GM18519 (cell line): Measurements from ENCODE around the gene FAM234A.
"Not testable (repeated sequence)": the region's sequence is repeated elsewhere in the genome, so short reads cannot be mapped to it uniquely, and the experiment has no call there.

Experiments
- ATAC-seq: cut with Tn5 transposase; IDR thresholded peaks from one replicate; pipeline ENCODE4 v1.9.1; 2021; ENCODE audit warnings: mild to moderate bottlenecking, moderate library complexity; ENCODE audit not compliant: unreplicated experiment, low FRiP score

FAM234A gene

DNA sequence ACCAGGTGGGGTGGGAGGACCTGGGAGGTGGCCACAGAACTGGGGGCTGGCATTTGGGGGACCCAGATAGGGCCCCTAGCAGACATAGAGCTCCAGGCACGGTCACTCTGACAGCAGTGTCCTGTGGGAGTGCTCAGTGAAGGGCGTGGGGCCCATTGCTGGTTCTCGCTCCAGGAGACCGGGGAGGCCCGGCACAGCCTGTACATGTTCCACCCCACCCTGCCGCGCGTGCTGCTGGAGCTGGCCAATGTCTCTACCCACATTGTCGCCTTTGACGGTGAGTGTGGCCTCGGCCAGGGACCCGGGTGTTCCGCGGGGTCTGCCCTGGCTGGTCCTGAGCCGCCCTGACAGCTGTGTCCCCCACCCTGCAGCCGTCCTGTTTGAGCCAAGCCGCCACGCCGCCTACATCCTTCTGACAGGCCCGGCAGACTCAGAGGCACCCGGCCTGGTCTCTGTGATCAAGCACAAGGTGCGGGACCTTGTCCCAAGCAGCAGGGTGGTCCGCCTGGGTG is 29.9 kb downstream of the FAM234A start:
- no peak for ATAC-seq

DNA sequence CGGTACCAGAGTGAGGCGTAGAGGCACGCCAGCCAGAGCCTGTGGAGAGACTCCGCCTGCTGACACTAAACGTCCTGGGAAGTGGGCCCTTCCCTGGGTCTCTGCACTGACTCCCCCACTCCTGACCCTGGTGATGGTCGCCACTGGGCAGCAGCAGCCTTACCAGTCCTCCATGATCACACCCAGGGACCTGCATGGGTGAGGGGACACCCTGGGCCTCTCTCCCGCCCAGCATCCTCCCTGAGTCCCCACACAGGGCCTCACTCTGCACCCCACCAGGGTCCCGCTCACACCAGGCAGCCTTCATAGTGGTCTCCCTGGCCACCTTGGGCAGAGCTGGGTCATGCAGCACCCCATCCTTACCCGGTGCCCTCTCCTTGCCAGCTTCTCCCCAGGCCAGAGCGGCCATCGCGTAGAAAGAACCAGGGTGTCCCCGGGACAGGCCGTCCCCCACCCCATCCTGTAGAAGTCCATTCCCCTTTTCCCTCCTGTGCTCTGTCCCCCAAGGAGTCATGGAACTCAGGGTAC is 30.4 kb downstream of the FAM234A start:
- ATAC-seq = no peak

DNA sequence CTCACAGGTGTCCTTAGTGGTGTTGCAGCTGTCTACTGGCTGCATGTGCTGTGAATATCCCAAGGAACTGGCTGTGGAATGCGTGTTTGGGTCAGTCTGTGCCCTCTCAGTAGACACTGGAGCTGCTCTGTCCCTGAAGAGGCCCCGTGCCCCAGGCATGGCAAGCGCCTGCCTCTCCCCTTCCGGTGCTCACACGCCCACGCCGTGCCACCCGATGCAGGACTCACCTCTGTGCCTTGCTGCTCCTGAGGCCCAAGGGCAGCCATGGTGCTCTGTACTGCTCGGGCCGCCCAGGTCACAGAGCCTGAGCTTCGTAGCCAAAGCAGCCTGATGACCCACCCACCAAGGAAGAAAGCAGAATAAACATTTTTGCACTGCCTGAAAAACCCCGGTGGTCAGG is 31.1 kb downstream of the FAM234A start:
- ATAC-seq = no peak

DNA sequence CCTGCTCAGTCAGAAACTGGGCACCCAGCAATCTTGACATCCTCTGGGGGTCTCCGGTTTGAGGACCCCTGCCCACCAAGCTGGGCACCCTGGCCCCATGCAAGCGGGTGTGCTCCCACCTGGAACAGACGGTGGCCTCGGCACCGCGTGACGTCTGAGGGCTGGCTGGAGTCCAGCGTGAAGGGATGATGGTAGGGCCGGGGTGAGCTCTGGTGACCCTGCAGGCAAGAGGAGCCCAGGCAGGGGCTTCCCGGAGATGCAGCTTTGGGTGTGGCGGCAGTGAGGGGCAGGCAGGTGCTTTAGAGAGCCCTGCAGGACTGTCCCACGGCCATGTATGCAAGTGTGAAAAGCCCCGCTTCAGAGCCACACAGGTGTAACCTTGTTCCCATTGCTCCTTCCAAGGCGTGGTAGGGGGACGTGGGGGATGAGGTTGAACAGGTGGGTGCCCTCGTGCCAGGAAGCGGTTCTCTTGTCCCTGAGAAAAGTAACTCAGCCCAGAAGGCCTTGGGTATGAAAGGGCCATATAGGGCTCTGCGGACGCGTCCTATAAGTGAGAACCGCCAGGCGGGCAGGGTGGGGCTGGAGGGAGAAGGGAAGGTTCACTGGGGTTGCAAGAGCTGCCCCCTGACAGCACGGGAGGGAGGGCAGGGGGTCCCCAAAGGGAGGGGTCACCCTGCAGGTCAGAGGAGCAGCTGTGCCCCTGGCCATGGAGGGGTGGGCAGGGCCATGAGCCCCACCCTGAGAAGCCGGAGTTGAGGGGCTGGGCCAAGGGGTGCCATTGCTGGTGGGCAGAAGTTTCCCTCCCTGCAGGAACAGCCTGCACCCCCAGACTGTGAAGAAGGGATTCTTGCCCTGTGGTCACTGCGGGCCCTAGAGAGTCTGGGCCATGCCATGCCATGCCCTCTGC is 31.9 kb downstream of the FAM234A start:
- no peak for ATAC-seq

DNA sequence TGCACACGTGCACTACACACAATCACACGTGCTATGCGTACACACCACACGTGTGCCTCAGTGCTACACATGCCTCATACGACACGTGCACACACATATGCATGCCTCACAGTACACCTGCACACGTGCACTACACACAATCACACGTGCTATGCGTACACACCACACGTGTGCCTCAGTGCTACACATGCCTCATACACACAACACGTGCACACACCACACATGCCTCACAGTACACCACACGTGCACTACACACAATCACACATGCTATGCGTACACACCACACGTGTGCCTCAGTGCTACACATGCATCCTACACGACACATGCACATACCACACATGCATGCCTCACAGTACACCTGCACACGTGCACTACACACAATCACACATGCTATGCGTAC is 32.9 kb downstream of the FAM234A start:
- not testable (repeated sequence) for ATAC-seq

DNA sequence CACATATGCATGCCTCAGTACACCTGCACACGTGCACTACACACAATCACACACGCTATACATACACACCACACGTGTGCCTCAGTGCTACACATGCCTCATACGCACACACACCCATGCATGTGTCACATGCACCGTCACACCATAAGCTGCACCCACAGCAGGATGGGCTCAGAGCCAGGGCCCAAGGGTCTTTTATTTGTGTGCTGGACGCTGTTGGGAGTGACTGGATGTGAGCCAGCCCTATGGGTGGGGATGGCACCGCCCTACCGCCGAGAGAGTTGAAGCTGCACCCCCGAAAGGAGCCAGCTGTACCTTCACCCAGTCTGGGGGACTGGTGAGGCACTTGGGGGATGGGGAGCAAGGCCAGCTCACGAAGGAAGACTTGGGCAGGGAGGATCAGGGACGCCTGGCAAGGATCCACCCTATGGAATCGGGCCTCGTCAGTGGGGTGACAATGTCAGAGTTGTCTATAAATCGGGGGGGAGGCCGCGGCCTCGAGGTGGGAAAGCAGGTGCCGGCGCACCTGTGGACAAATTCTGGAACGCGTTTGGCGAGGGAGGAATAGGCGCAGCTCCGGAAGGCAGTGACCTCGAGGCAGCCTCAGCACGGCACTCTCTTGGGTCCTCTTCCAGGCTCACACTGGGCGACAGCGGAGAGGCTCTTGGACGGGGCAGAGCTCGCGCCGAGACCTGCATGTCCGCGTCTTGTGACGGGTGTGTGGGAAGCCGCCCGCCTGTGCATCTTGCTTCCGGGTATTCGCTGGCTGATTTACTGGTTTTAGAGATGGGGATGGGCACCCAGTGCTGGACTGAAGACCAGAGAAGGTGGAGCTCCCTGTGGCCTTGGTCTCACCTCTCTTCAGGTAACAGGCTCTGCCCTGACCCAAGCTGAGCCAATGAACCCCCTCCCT is 33.8 kb downstream of the FAM234A start:
- ATAC-seq = no peak

DNA sequence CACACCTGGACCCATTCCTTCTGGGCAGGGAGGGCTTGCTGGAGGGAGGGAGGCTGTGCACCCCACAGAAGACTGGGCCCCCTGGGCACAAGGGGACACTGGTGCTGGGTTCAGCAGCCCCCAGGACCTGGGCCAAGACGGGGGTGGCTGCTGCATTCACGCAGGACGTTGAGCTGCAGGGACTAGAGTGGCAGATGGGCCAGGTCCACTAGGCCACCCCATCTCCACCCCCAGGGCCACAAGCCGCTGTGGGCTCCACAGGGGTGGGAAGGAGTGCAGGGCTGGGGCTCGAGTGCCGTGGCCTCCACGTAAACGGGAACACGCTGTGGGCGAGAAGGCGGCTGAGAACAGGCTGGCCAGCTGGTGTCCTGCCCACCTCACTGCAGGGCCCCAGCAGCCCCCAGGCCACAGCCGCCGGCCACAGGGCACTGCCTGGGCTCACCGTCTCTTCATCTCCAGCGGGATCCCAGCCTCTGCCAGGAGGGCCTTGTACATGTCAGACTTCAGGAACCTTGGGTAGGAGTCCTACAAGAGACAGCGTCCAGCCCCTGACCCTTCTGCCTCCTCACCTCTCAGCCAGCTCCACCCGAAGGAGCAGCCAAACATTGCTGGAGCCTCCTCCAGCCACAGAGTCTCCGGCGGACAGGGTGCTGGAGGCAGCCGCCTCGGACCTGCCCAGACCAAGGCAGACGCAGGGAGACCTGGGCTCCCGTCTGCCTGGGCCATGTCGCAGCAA is 34.6 kb downstream of the FAM234A start:
- no peak for ATAC-seq

DNA sequence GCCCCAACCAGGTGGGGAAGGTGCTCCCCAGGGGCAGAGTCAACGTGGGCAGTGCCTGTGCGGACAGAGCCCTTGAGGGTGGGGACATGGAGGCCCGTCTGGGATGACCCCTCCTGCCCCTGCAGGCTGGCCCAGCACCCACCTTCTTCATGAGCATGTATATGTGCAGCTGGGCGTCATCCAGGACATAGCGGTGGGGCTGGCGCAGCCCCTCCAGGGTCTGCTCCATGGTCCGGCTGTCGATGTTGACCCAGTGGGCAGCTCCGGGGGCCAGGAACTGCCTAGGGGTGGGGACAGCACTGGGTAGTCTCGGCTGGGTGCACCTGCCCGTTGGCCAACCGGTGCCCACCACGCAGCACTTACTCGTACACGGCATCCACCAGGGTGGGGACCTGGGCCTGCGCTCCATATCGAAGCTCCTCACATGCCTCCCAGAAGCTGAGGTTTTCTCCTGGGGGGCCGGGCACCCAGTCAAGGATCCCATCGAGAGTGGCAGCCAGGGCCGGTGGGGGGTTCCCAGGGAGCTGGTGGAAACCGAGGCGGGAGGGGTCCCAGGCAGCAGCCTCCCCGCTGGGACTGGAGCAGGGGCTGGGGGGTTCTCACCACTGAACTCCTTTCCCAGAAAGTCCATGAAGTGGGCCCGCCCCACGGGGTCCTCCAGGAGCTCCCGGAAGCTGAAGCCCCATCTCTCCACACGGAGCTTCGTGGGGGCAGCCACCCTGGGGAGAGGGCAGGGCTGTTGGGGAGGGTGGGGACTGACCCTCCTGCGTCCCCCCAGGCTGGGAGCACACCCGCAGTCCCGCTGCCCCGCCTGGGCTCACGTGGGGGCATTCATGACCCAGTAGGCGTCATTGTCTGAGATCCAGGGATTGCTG is 36.0 kb downstream of the FAM234A start:
- no peak for ATAC-seq

DNA sequence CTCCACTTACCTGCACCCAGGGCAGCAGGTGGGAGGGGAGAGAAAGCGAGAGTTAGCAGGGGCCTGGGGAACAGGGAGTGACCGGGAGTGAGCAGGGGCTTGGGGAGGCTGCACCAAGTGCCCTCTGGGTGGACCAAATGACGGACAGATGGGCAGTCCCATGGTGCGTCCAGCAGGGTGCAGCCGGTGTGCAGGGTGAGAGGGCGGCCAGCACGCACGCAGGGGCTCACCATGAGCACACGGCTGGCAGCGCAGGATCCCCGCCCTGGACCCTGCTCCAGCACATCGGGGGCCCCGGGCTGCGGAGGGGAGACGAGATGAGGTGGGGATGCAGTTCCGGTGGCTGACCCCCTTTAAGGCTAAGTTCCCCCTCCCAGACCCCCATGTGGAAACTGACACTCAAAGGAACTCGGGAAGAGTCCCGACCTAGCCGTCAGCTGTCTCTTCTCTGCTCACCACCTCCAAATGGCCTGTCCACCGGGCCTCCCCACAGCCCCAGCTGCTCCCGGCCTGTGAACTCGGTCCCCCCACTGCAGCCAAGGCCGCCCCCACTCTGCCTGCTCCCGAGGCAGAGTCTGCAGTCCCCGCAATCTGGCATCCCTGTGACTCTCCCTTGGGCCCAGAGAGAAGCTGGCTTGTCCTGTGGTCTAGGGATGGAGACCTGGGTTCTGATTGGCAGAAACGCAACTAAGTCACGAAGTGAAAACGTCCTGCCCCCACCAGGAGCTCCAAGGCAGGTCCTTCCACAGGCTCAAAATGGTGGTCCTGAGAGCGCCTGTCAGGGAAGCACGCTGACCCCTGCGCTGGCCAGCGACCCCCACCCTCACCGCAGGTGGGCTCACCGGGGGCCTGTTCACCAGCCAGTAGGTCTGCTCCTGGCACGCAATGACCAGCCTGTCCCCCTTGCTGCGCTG is 38.3 kb downstream of the FAM234A start:
- ATAC-seq = no peak

DNA sequence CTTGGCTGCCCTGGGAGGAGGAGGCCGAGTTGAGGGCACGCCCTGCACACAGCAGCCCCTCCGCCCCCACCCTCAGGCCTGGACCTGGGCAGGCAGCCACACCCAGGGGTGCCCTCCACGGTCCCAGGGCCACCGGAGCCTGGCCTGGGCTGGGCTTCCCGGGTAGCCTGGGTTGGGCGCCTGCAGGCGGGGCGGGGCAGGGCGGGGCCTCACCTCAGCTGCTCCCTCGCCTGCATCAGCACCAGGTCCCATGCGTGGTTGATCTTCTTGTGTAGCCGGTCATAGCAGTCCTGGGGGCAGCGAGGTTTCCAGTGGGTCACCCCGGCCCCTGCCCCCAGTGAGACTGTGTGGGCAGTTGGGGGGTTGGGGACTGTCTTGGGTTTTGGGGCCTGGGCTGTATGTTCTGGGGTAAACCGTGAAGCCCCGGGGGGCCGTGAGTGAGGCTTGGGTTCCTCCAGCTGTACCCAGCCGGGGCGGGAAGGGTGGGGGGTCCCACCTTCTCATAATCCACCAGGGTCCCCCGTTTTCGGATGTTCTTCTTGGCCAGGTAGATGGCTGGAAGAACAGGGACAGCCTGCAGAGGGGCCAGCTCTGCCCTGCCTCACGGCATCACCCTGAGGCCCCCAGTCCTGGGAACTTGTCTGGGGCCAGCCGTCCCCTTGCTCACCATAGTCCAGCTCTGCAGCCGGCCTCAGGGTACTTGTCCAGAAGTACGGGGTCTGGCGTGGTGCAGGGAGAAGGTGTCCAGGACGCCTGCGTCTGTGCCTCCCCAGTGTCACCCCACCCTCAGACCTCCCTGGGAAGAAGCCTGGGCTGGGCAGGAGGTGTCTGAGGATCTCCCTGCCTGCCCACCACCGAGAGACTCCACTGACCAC is 39.2 kb downstream of the FAM234A start:
- ATAC-seq = no peak

DNA sequence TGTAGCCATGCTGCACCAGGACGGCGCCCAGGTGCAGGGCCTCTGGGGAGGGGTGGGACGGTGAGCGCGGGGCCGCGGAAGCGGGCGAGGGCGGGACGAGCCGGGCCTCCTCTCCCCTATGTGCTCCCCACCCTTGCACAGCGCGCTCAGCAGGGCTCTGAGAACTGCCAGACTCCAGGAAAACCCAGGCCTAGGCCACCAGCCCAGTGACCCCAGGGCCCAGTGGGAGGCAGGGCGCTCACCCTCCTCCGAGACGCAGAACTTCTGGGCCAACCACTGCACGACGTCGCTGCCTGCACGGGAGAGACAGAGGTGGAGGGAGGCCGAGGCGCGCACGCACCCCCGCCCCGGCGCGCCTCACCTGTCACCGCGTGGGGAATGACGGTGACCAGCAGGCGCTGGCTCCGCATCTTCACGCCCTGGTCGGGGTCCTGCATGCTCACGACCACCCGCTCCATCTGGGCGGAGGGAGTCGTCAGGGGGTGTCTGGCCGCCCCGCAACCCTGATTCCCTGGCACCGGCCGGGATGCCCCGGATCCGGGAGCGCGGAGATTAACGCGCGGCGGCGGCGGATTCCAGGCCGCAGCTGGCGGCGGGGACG is 40.5 kb downstream of the FAM234A start:
- ATAC-seq = no peak

DNA sequence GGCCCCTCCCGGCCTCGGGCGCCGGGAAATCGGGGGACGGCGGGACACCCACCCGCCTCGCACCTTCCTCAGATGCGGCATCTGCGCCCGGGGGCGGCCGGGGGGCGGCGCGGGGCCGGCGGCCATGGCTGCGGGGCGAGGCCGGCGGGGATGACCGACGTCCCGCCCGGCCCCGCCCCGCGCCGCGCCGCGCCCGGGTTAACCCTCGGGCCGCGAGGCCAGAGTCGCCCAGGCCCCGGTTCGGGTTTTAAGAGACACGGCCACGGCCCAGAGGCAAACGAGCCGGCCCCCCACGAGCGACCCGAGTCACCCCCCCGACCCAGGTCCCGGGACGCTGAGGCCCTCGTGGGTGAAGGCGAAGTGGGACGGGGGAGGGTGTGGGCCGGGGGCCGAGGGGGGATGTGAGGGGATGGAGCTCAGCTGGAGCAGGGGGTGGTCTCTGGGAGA is 41.2 kb downstream of the FAM234A start, which contains the start of gene RGS11:
Gene RGS11 (minus strand): TSS at position 159 of the 447 bp plus-strand sequence. CDS start 33 bp downstream, at position 126.
- no peak for ATAC-seq

DNA sequence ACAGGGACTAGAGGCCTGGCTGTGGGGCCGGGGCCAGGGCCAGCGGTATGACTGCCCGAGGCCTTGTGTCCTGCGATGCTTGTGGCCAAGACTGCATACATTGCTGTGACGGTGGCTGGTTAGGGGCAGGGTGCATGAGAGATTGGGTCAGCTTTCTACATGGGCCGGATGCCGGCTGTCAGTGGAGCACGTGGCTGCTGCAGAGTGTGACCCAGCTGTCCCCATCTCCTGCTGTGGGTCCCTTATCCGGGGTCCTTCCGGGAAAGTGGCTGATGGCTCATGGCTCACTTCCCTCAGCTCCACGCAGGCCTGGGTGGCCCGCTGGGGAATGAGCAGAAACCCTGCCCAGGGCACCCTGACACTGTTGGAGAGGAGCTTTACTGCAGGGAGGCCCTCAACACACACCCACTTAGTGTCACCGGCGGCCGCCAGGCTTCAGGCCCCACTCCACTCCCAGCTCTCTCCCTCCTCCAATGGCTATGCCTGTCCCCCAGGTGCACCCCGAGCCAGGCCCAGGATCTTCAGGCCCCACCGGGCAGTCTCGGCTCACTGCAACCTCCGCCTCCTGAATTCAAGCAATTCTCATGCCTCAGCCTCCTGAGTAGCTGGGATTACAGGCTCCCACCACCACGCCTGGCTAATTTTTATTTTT is 41.9 kb downstream of the FAM234A start:
- no peak for ATAC-seq

DNA sequence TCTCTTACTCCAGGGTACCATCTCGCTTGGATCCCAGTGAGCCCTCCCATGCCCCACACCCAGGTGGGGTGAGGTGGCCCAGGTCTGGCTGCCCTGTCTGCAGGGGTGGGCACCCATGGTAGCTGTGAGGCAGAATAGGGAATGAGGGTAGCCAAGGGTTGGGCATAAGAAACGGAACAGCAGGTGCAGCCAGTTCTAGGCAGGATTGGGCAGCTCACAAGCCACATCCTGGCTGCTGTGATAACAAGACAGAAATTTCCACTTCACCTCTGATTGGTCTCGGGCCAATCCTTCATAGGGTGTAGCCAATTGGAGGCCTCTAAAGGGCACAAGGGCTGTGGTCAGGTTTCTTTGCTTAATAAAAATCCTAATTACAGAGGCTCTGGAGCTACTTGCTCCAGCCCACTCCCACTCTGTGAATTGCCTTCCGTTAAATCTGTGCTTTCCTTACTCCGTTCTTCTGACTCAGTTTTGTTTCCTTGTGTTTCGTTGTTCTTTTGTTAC is 44.3 kb downstream of the FAM234A start:
- ATAC-seq = no peak

DNA sequence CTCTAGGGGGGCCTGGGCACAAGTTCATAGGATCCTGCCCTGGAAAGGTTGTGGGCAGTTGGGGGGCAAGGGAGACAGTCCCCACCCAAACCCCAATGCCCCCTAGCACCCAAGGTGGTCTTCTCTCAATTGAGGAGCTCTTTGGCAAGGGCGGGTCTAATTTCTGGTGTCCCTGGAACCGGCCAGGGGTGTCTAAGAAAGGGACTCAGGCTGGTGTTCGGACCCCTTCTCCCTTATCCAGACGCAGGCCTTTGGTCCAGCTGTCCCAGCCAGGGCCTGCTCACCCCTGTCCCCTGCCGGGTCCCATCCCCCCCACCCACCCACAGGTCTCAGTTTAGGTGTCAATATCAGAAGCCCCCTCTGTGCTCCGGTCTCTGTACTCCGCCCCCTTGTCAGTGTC is 44.9 kb downstream of the FAM234A start:
- no peak for ATAC-seq

DNA sequence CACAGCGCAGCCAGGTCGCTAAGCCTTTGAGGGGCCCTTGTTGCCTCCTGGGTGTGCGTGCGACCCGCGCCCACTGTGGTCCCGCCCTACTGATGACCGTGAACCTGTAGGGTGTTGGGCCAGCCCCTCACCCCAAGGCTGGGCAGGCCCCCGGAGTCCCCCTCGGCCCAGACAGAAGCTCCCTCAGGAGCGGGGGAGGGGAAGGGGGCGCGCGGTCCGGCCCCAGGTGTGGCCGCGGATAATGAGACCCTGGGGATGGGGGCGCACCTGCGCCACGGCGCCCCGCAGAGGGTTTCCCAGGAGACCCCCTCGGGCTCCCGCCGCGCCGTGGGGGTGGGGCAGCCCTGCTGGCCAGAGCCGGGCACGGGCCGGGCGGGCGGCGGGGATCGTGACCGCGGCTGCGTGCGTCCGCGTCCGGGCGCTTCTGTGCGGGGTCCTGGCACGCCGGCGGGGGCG is 45.4 kb downstream of the FAM234A start:
- no peak for ATAC-seq
